Uterus (tissue), 4 donors: Measurements from ENCODE around the gene LMBR1L. TPM values are rescaled to one million over a fixed set of nuclear protein-coding genes. Genes with fewer than 3 reads are reported as not detected.
A peak's percentile ranks its signal among the peaks of the same experiment; 100 is the strongest.

Experiments used
- DNase-seq, 2 donors: peaks; one replicate each; pipeline ENCODE4 v3.0.0-alpha.2; 2019 to 2020
- H3K27ac ChIP-seq, 2 donors: fragments of 200-600 bp; sonication (generic); 1 replicate in 1 of 2; 2 replicates in 1 of 2; pipeline ENCODE4 v1.5.1; 2016 to 2018
- H3K27me3 ChIP-seq, 2 donors: fragments of 200-600 bp; sonication (generic); one replicate each; pipeline ENCODE4 v1.5.1; 2018 to 2019; ENCODE audit warnings: control low read depth in 1 of 2
- H3K36me3 ChIP-seq, 2 donors: fragments of 200-600 bp; sonication (generic); one replicate each; pipeline ENCODE4 v1.5.1; 2019; ENCODE audit warnings: control low read depth in 1 of 2
- H3K4me1 ChIP-seq, 2 donors: fragments of 200-600 bp; sonication (generic); one replicate each; pipeline ENCODE4 v1.5.1; 2018 to 2019; ENCODE audit warnings: control low read depth in 1 of 2
- H3K4me3 ChIP-seq, 2 donors: fragments of 200-600 bp; sonication (generic); 1 replicate in 1 of 2; 2 replicates in 1 of 2; pipeline ENCODE4 v1.5.1; 2018 to 2019; ENCODE audit warnings: mild to moderate bottlenecking in 1 of 2
- H3K9me3 ChIP-seq, 2 donors: fragments of 200-600 bp; sonication (generic); one replicate each; pipeline ENCODE4 v1.5.1; 2019; ENCODE audit warnings: control low read depth in 1 of 2
- POLR2A ChIP-seq, 2 donors: fragments of 450-650 bp; IDR thresholded peaks; one replicate each; pipeline ENCODE4 v1.6.1; 2016; ENCODE audit warnings: antibody characterized with exemption in 2 of 2, mild to moderate bottlenecking in 1 of 2, moderate library complexity in 1 of 2
- intact Hi-C: fragments of 100-400 bp; cut with DNase I; formaldehyde crosslinking; loops from one replicate; pipeline ENCODE4 v1.15.1; 2023; ENCODE audit warnings: low total_unique reads
- total RNA-seq, 4 donors: library from RNA; depleted of rRNA in 3 of 4; stranded (reverse); fragments of >200 nt in 3 of 4; gene quantifications; one replicate each; pipeline versions ENCODE4 v1.1.0 to v1.2.4, GENCODE V29; 2014 to 2023
- TF ChIP-seq, protein P1 (sequence below), 4 experiments: fragments of 200-600 bp in 2 of 4; fragments of 450-650 bp in 2 of 4; sonication (generic) in 2 of 4; IDR thresholded peaks; one replicate each; pipeline ENCODE4 v1.5.1; 2016 to 2019; ENCODE audit warnings: antibody characterized with exemption in 4 of 4, mild to moderate bottlenecking in 2 of 4, moderate library complexity in 1 of 4
- donor health status: DM: yes; HTN: yes; CAD: no.

Gene LMBR1L
- total RNA-seq, 4 donors from 2014 or later: 22.1 to 114 (median 43.2) TPM

DNA sequence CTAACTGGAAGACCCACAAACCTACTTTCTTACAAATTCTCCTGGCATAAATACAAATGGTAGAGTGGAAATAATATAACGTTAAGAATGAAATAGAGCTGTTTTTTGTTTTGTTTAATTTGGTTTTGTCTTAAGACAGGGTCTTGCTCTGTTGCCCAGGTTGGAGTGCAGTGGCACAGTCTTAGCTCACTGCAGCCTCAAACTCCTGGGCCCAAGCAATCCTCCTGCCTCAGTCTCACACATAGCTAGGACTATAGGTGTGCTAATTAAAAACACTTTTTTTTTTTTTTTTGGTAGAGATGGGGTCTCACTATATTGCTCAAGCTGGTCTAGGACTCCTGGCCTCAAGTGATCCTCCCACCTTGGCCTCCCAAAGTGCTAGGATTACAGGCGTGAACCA, 11.9 kb downstream of the LMBR1L start:
- no peak overlapping the region for H3K27ac ChIP-seq
- intact Hi-C loops: no loop called here
- H3K4me3 ChIP-seq: no peak overlapping the region
- H3K4me1 ChIP-seq: peaks cover 5 to 10% of the 10 kb centered on the region in 2 donors
- peaks cover 0 to 6% of the 10 kb centered on the region in 2 donors for H3K27me3 ChIP-seq
- TF ChIP-seq, protein P1, sequence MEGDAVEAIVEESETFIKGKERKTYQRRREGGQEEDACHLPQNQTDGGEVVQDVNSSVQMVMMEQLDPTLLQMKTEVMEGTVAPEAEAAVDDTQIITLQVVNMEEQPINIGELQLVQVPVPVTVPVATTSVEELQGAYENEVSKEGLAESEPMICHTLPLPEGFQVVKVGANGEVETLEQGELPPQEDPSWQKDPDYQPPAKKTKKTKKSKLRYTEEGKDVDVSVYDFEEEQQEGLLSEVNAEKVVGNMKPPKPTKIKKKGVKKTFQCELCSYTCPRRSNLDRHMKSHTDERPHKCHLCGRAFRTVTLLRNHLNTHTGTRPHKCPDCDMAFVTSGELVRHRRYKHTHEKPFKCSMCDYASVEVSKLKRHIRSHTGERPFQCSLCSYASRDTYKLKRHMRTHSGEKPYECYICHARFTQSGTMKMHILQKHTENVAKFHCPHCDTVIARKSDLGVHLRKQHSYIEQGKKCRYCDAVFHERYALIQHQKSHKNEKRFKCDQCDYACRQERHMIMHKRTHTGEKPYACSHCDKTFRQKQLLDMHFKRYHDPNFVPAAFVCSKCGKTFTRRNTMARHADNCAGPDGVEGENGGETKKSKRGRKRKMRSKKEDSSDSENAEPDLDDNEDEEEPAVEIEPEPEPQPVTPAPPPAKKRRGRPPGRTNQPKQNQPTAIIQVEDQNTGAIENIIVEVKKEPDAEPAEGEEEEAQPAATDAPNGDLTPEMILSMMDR (IDR thresholded peaks at IDR 0.05): no peak
- TF ChIP-seq POLR2A (IDR thresholded peaks at IDR 0.05): no peak
- no peak for DNase-seq
- no peaks in the 10 kb centered on the region for H3K36me3 ChIP-seq
- no peaks in the 10 kb centered on the region for H3K9me3 ChIP-seq

DNA sequence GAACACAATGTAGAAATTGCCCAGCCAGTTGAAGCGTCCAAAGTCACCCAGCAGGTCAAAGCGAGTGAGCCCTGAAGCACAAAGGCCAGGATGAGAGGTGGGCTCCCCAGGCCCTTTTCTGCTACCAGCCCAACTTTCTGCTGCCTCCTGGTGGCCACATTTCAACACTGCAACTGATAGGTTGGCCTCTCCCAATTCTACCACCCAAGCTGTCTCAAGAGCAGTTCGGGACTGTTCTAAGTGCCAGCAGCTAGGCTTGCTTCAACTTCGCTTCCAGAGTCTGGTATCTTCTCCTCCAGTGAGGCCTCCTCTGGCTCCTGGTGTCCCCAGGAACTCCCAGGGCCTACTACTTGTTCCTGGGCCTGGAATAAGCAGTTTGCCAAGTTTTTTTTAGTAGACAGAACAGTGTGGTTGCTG, 12.6 kb downstream of the LMBR1L start:
- intact Hi-C loops: no loop called here
- no peaks in the 10 kb centered on the region for H3K9me3 ChIP-seq
- no peaks in the 10 kb centered on the region for H3K36me3 ChIP-seq
- no peak overlapping the region for H3K27ac ChIP-seq
- peak in 1 of 2 donors; percentile 55 for DNase-seq
- peaks cover 5 to 10% of the 10 kb centered on the region in 2 donors for H3K4me1 ChIP-seq
- H3K4me3 ChIP-seq: no peak overlapping the region
- peaks cover 0 to 6% of the 10 kb centered on the region in 2 donors for H3K27me3 ChIP-seq
- TF ChIP-seq, protein P1 (IDR thresholded peaks at IDR 0.05): peak; percentile 64 to 79 (median 66)
- TF ChIP-seq POLR2A (IDR thresholded peaks at IDR 0.05): no peak

DNA sequence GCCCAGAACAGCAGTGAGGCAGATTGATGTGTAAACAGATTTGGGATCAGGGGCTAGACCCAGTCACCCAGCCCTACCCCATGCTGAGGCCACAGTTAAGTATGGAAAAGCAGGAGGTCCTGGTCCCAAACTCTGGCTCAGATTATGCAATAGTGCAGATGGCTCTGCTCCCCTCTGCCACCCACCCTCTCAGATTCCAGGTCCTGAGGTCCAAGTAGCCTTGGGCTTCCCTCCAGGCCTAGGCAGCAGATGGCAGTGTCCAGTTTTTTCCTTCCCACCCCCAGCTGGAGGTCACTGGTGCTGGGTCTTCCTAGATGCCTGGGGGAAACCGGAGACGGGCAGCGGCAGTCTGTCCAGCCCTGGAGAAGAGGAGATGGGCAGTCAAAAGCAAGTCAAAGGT, 13.3 kb downstream of the LMBR1L start:
- intact Hi-C loops: no loop called here
- no peak for TF ChIP-seq POLR2A (IDR thresholded peaks at IDR 0.05)
- TF ChIP-seq, protein P1 (IDR thresholded peaks at IDR 0.05): no peak
- Histone ChIP-seq H3K9me3 (no peaks in the 10 kb centered on the region), H3K27me3 (peaks cover 0 to 6% of the 10 kb centered on the region in 2 donors), H3K4me3 (no peak overlapping the region), H3K27ac (no peak overlapping the region), H3K4me1 (peaks cover 5 to 12% of the 10 kb centered on the region in 2 donors), H3K36me3 (no peaks in the 10 kb centered on the region)
- DNase-seq: no peak

DNA sequence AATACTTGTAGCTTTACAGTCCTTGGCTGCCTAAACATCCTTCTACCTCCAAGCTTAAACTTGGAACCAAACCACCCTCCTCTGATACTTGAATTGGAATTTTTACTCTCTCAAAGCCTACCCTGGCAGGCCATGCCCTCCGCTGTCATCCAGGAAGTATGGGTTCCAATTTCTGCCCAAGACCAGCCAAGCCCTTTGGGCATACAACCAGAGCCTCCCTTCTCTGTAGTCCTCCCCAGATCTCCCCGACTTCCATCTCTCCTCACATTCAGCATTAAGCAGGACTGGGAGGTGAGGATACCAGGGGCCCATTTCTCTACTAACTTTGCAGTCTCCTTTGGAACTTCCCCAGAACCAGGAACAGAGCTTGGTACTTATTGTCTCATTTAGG, 15.7 kb downstream of the LMBR1L start:
- peaks cover 5 to 19% of the 10 kb centered on the region in 2 donors for H3K4me1 ChIP-seq
- intact Hi-C loops: no loop called here
- H3K27me3 ChIP-seq: peaks cover 0 to 6% of the 10 kb centered on the region in 2 donors
- no peak overlapping the region for H3K27ac ChIP-seq
- no peak for DNase-seq
- TF ChIP-seq POLR2A (IDR thresholded peaks at IDR 0.05): no peak
- TF ChIP-seq, protein P1 (IDR thresholded peaks at IDR 0.05): no peak
- H3K9me3 ChIP-seq: no peaks in the 10 kb centered on the region
- no peak overlapping the region for H3K4me3 ChIP-seq
- H3K36me3 ChIP-seq: no peaks in the 10 kb centered on the region

DNA sequence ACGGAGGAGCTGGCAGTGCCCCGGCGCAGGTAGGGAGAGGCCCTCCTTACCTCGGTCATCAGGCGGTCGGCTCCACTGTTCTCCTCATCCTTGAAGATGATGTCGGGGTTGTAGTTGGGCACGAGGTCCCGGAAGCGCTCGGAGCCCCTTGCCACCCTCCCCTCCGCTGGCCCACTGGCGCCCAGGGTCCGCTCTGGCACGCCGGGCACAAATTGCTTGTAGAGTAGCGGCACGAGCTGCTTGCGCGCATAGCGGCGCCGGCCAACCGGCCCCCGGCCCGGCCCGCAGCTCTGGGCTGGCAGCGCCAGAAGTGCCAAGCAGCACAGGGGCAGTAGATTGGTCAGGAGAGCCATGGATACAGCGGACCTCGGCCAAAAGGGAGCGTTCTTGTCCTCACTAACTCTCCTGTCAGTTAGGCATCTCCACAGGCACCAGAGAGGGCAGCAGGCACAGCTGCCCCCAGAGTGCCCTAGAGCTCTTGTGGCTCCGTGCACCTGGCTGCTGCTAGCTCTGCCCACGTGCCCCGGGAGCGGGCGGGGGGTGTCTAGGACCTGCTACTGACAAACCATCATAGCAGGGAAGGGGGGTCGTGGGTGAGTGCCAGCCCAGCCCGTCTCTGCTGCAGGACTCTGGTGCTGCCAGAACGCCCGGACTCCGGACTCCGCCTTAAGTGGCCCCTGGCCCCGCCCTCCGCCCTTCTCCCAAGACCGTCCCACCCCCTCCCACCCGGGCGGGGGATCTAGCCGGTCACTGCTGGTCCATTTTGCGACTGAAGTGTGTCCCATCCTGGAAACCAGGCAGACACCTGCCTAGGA, 16.3 kb downstream of the LMBR1L start, which contains the start of gene DHH:
DHH (minus strand) TSS at position 642 of the 815 bp plus-strand sequence; CDS start at position 353, 289 bp downstream.
- H3K27ac ChIP-seq: no peak within 1 kb of the TSS
- intact Hi-C loops: no loop called here
- peaks cover 5 to 22% of the 10 kb centered on the region in 2 donors for H3K4me1 ChIP-seq
- TF ChIP-seq, protein P1 (IDR thresholded peaks at IDR 0.05): no peak
- TF ChIP-seq POLR2A (IDR thresholded peaks at IDR 0.05): no peak
- H3K4me3 ChIP-seq: peak within 1 kb of the TSS in 1 of 2 donors; percentile 7
- no peaks in the 10 kb centered on the region for H3K9me3 ChIP-seq
- H3K27me3 ChIP-seq: peaks cover 0 to 6% of the 10 kb centered on the region in 2 donors
- H3K36me3 ChIP-seq: no peaks in the 10 kb centered on the region
- peak; percentile 40 to 43 for DNase-seq
